Measurements from ENCODE around the gene BMP4. TPM values are rescaled to one million over a fixed set of nuclear protein-coding genes. Genes with fewer than 3 reads are reported as not detected.

Gene BMP4
- total and polyA plus RNA-seq, 2 of the 13 experiments (the other 11 are each of a cell fraction or from before 2014, with no cell fraction given), result 56.4 to 169 TPM

DNA sequence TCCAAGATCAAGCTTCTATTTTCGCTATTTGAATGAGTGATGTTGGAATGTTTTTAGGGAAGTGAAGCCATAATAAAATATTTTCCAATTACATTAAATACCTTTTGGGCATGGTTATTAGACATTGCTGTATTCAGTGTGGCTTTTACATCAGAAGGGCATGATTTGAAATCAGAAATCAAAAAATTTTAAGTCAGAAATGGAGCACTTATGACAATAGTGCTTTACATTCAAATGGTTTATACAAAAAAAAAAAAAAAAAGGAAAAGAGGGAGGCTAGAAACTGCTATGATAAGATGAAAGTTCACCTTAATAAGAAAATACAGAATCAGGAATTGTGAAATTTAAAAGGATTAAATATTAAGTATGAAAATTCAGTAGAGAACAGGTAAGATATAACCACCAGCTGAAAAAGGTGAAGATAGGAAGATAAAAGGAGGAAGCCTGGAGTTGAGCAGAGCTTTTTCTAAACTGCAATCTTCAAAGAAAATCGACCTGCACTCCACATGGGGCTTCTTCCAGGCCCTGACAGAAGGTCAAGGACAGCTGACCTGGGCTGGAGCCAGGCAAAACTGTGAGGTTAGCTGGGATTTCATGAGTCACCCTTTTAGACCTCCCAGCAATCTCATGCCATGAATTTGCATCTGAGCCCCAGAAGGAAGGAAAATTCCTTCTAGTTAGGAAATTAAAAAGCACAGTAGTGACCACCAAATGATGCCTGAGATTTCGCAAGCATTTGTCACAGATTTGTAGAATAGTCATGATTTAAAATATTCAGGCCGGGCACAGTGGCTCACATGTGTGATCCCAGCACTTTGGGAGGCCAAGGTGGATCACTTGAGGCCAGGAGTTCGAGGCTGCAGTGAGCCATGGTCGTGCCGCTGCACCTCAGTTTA, 23.4 kb upstream of the BMP4 start (continued):
- TF ChIP-seq, protein P1, sequence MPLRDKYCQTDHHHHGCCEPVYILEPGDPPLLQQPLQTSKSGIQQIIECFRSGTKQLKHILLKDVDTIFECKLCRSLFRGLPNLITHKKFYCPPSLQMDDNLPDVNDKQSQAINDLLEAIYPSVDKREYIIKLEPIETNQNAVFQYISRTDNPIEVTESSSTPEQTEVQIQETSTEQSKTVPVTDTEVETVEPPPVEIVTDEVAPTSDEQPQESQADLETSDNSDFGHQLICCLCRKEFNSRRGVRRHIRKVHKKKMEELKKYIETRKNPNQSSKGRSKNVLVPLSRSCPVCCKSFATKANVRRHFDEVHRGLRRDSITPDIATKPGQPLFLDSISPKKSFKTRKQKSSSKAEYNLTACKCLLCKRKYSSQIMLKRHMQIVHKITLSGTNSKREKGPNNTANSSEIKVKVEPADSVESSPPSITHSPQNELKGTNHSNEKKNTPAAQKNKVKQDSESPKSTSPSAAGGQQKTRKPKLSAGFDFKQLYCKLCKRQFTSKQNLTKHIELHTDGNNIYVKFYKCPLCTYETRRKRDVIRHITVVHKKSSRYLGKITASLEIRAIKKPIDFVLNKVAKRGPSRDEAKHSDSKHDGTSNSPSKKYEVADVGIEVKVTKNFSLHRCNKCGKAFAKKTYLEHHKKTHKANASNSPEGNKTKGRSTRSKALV (CRISPR knock-in tag; IDR thresholded peaks at IDR 0.05), result no peak
- TF ChIP-seq YY1 (IDR thresholded peaks at IDR 0.05; ENCODE audit: insufficient read depth, insufficient replicate concordance, low read depth, low read length) (no peak), GABPA (IDR thresholded peaks at IDR 0.05; ENCODE audit: low read depth, low read length) (no peak), GABPA (CRISPR knock-in tag; IDR thresholded peaks at IDR 0.05; ENCODE audit: low read depth) (no peak; the same call in 1 of the 2 replicates), ETV5 (CRISPR knock-in tag; IDR thresholded peaks at IDR 0.05; ENCODE audit: borderline replicate concordance) (peak; percentile 77; the same call in 1 of the 2 replicates), ZNF224 (CRISPR knock-in tag; IDR thresholded peaks at IDR 0.05) (no peak), PCBP1 (IDR thresholded peaks at IDR 0.05; ENCODE audit: borderline replicate concordance, low read depth, low read length) (no peak), ZNF264 (CRISPR knock-in tag; IDR thresholded peaks at IDR 0.05) (0 out of 2 replicates have a peak, but pooled peaks have one; percentile 24), KAT8 (CRISPR knock-in tag; IDR thresholded peaks at IDR 0.05) (peak; percentile 72)
- TF ChIP-seq, protein P2, sequence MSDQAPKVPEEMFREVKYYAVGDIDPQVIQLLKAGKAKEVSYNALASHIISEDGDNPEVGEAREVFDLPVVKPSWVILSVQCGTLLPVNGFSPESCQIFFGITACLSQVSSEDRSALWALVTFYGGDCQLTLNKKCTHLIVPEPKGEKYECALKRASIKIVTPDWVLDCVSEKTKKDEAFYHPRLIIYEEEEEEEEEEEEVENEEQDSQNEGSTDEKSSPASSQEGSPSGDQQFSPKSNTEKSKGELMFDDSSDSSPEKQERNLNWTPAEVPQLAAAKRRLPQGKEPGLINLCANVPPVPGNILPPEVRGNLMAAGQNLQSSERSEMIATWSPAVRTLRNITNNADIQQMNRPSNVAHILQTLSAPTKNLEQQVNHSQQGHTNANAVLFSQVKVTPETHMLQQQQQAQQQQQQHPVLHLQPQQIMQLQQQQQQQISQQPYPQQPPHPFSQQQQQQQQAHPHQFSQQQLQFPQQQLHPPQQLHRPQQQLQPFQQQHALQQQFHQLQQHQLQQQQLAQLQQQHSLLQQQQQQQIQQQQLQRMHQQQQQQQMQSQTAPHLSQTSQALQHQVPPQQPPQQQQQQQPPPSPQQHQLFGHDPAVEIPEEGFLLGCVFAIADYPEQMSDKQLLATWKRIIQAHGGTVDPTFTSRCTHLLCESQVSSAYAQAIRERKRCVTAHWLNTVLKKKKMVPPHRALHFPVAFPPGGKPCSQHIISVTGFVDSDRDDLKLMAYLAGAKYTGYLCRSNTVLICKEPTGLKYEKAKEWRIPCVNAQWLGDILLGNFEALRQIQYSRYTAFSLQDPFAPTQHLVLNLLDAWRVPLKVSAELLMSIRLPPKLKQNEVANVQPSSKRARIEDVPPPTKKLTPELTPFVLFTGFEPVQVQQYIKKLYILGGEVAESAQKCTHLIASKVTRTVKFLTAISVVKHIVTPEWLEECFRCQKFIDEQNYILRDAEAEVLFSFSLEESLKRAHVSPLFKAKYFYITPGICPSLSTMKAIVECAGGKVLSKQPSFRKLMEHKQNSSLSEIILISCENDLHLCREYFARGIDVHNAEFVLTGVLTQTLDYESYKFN (CRISPR knock-in tag; conservative IDR thresholded peaks at IDR 0.05), result peak; percentile 90
- TF ChIP-seq, protein P3, sequence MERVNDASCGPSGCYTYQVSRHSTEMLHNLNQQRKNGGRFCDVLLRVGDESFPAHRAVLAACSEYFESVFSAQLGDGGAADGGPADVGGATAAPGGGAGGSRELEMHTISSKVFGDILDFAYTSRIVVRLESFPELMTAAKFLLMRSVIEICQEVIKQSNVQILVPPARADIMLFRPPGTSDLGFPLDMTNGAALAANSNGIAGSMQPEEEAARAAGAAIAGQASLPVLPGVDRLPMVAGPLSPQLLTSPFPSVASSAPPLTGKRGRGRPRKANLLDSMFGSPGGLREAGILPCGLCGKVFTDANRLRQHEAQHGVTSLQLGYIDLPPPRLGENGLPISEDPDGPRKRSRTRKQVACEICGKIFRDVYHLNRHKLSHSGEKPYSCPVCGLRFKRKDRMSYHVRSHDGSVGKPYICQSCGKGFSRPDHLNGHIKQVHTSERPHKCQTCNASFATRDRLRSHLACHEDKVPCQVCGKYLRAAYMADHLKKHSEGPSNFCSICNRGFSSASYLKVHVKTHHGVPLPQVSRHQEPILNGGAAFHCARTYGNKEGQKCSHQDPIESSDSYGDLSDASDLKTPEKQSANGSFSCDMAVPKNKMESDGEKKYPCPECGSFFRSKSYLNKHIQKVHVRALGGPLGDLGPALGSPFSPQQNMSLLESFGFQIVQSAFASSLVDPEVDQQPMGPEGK (CRISPR knock-in tag; IDR thresholded peaks at IDR 0.05), result no peak; the same call in 1 of the 2 replicates
- TF ChIP-seq, protein P4, sequence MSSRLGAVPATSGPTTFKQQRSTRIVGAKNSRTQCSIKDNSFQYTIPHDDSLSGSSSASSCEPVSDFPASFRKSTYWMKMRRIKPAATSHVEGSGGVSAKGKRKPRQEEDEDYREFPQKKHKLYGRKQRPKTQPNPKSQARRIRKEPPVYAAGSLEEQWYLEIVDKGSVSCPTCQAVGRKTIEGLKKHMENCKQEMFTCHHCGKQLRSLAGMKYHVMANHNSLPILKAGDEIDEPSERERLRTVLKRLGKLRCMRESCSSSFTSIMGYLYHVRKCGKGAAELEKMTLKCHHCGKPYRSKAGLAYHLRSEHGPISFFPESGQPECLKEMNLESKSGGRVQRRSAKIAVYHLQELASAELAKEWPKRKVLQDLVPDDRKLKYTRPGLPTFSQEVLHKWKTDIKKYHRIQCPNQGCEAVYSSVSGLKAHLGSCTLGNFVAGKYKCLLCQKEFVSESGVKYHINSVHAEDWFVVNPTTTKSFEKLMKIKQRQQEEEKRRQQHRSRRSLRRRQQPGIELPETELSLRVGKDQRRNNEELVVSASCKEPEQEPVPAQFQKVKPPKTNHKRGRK (CRISPR knock-in tag; IDR thresholded peaks at IDR 0.05), result no peak
- TF ChIP-seq, protein P5, sequence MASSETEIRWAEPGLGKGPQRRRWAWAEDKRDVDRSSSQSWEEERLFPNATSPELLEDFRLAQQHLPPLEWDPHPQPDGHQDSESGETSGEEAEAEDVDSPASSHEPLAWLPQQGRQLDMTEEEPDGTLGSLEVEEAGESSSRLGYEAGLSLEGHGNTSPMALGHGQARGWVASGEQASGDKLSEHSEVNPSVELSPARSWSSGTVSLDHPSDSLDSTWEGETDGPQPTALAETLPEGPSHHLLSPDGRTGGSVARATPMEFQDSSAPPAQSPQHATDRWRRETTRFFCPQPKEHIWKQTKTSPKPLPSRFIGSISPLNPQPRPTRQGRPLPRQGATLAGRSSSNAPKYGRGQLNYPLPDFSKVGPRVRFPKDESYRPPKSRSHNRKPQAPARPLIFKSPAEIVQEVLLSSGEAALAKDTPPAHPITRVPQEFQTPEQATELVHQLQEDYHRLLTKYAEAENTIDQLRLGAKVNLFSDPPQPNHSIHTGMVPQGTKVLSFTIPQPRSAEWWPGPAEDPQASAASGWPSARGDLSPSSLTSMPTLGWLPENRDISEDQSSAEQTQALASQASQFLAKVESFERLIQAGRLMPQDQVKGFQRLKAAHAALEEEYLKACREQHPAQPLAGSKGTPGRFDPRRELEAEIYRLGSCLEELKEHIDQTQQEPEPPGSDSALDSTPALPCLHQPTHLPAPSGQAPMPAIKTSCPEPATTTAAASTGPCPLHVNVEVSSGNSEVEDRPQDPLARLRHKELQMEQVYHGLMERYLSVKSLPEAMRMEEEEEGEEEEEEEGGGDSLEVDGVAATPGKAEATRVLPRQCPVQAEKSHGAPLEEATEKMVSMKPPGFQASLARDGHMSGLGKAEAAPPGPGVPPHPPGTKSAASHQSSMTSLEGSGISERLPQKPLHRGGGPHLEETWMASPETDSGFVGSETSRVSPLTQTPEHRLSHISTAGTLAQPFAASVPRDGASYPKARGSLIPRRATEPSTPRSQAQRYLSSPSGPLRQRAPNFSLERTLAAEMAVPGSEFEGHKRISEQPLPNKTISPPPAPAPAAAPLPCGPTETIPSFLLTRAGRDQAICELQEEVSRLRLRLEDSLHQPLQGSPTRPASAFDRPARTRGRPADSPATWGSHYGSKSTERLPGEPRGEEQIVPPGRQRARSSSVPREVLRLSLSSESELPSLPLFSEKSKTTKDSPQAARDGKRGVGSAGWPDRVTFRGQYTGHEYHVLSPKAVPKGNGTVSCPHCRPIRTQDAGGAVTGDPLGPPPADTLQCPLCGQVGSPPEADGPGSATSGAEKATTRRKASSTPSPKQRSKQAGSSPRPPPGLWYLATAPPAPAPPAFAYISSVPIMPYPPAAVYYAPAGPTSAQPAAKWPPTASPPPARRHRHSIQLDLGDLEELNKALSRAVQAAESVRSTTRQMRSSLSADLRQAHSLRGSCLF (CRISPR knock-in tag; IDR thresholded peaks at IDR 0.05; ENCODE audit: borderline replicate concordance), result no peak

Measured in HepG2 (cell line).